Inflammatory macrophage treated with lipopolysaccharide for 4 hours (primary cell): ENCODE measurements around the gene SCGB1C1.

Experiments used
- DNase-seq: peaks from one replicate; pipeline ENCODE4 v3.0.0-alpha.2; 2020

Gene SCGB1C1

GRCh38 chr11:205221-206001, 12.5 kb downstream of the SCGB1C1 start:
- DNase-seq: no peak

- DNase-seq: no peak
Observed at GRCh38 chr11:206002-206384, 13.1 kb downstream of the SCGB1C1 start.

GRCh38 chr11:206526-207207, 13.8 kb downstream of the SCGB1C1 start:
- DNase-seq: peak; percentile 21

GRCh38 chr11:207208-207862, 14.5 kb downstream of the SCGB1C1 start, which contains the start of the genes BET1L and RIC8A:
TSS of gene BET1L (minus strand) at chr11:207399. CDS start at chr11:207321, 78 bp downstream.
TSS of gene RIC8A (plus strand) at chr11:207708. CDS start at chr11:208855, 1,147 bp downstream.
- DNase-seq: peak; percentile 98

- peak; percentile 71 for DNase-seq
Observed at GRCh38 chr11:207863-208180, 14.9 kb downstream of the SCGB1C1 start.

GRCh38 chr11:208181-208916, 15.5 kb downstream of the SCGB1C1 start:
- DNase-seq: peak; percentile 85

- no peak for DNase-seq
Observed at GRCh38 chr11:208917-209260, 16.0 kb downstream of the SCGB1C1 start.

GRCh38 chr11:209275-210121, 16.6 kb downstream of the SCGB1C1 start:
- DNase-seq: no peak

GRCh38 chr11:210122-210802, 17.4 kb downstream of the SCGB1C1 start:
- DNase-seq: no peak

GRCh38 chr11:210803-211180, 17.9 kb downstream of the SCGB1C1 start:
- no peak for DNase-seq

- no peak for DNase-seq
Observed at GRCh38 chr11:211295-211694, 18.4 kb downstream of the SCGB1C1 start.

GRCh38 chr11:211741-212140, 18.9 kb downstream of the SCGB1C1 start:
- DNase-seq: no peak

GRCh38 chr11:212150-213100, 19.5 kb downstream of the SCGB1C1 start:
- DNase-seq: no peak

GRCh38 chr11:213111-213510, 20.2 kb downstream of the SCGB1C1 start:
- no peak for DNase-seq

GRCh38 chr11:214083-214482, 21.2 kb downstream of the SCGB1C1 start:
- DNase-seq: no peak

- DNase-seq: no peak
Observed at GRCh38 chr11:215581-216037, 22.7 kb downstream of the SCGB1C1 start.

GRCh38 chr11:216081-216974, 23.4 kb downstream of the SCGB1C1 start:
- no peak for DNase-seq

- no peak for DNase-seq
Observed at GRCh38 chr11:217704-218103, 24.8 kb downstream of the SCGB1C1 start.
